Middle frontal gyrus (tissue), 1 donor: Measurements from ENCODE around the gene LRRC17.
"Not testable (repeated sequence)": the region's sequence is repeated elsewhere in the genome, so short reads cannot be mapped to it uniquely, and the experiment has no call there.

ENCODE experiments used
- DNase-seq: peaks from one replicate; pipeline ENCODE4 v3.0.0-alpha.2; 2015; ENCODE audit warnings: low spot score; ENCODE audit errors: extremely low spot score

LRRC17 gene

DNA sequence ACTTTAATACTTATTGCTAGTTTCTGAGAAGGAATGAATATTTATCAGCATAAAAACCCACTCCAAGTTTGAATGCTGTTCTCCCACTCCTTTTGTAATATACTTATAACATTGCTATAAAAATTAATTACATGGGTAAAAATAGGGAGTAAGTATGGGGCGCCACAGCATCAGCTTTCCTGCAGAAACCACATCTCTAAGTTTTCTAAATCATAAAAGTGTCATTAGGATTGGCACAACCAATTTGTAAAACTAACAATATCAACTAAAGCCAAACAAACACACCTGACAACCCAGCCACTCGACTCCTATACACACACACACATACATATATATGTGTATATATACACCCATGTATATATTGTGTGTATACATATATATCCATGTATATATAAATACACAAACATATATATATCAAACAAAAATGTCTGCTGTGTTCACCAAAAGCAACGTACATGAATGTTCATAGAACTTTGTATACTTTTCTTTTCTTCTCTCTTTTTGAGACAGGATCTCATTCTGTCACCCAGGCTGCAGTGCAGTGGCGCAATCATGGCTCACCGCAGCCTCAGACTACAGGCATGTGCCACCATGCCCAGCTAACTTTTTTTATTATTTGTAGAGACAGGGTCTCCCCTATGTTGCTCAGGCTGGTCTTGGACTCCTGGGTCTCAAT lies 14.8 kb upstream of the LRRC17 start:
- DNase-seq = no peak

DNA sequence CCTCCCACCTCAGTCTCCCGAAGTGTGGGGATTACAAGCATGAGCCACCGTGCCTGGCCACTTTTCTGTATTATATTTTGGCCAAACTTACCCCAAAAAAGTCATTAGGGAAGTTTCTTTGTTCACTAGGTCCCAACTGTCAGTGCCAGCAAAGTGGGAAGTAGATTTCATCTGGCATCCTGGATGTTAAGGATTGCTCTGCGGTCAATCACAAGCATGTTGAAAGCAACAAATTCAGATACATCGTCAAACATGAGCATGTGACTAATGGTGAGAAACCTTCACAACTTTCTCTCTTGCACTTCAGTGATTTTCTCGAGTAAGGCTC lies 14.3 kb upstream of the LRRC17 start:
- no peak for DNase-seq

DNA sequence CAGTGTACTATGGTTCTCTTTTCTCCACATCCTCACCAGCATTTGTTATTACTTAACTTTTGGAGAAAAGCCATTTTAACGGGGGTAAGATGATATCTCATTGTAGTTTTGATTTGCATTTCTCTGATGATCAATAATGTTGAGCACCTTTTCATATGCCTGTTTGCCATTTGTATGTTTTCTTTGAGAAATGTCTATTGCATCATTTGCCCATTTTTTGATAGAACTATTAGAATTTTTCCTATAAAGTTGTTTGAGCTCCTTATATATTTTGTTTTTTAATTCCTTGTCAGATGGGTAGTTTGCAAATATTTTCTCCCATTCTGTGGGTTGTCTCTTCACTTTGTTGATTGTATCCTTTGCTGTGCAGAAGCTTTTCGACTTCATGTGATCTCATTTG lies 10.7 kb upstream of the LRRC17 start:
- DNase-seq = not testable (repeated sequence)

DNA sequence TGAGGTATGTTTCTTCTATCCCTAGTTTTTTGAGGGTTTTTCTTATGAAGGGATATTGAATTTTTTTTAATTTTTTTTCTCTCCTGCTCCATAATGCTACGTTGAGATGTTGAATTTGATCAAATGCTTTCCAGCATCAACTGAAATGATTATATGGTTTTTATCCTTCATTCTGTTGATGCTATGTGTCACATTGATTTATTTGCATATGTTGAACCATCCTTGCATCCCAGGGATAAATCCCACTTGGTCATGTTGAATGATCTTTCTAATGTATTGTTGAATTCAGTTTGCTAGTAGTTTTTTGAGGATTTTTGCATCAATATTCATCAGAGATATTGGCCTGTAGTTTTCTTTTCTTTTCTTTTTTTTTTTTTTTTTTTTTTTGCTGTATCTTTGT lies 9.2 kb upstream of the LRRC17 start:
- DNase-seq = not testable (repeated sequence)

DNA sequence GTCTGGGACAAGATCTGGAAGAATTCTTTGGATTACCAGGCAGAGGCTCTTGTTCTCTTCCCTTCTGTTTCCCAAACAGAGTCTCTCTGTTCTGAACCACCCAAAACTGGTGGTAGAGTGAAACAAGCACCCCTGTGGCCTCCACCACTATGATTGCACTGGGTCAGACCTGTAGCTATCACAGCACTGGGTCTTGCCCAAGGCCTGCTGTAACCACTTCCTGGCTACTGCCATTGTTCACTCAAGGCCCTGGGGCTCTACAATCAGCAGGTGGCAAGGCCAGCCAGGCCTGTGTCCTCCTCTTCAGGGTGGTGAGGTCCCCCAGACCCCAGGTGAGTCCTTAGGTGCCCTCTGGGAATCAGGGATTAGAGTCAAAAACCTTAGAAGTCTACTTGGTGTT lies 4.1 kb upstream of the LRRC17 start:
- DNase-seq = no peak

DNA sequence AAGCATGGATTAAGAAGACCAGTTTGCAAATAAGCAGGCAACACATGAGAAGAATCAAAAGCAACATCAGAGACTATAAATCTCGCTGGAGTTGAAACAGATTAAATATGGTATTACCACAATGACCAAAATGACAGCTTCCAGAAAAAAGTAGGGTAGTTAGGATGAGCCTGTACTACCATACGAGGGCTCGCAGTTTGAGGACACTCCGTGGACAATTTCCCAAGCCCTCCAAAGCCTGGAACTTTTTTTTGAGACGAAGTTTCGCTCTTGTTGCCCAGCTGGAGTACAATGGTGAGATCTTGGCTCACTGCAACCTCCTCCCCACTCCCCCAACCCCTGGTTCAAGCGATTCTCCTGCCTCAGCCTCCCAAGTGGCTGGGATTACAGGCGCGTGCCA lies 1.0 kb downstream of the LRRC17 start:
- no peak for DNase-seq

DNA sequence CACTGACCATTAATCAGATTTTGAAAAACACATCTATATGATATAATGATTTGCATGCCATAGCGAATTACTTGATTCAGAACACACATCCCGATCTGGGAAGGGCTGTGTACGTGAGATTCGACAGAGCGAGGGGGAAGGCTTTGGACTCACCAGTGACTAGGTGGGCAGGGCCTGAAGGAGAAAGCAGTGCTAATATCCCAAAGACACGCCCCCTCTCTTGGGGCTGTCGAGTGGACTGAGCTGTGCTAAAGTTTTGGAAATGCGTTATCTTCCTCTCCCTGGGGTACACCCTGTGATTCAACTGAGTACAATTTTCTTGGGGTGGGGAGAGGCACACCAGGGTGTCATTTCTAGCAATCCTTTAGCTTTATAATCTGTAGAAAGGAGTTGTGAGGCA lies 1.8 kb downstream of the LRRC17 start:
- no peak for DNase-seq

DNA sequence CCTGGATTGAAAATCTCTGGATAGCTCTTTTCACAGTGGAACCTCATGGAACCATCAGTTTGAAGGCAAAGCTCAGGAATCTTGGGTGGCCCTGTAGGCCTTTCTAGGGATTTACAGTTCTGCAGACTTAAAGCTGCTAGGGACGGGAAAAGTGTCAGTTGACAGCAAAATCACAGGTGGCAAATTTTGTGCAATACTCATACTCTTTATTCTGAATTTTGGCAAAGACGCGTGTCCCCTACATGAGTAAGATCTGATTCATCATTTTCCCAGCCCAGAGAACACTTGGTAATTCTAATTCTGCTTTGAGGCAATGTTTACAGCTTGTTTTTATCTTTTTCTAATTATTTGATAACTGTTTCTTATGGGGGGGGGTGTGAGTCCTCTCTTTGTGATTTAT lies 3.6 kb downstream of the LRRC17 start:
- DNase-seq = no peak

DNA sequence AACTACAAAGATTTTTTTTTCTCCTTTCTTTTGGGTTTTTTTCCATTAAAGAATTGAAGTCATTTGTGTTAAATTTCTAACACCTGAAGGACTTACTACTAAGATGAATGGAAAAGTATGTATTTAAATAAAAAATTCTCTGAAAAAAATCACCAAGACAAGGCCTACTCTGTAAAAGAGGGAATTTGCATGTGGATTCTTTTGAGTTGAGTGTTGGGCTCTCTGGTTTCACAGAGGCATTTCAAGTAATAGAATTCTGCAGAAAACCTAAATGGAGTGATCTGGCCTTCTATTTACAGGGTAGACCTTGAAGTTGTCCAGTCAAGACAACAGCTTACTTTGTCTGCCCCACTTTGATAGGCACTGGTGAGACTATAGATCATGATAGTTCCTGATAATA lies 4.1 kb downstream of the LRRC17 start:
- DNase-seq = no peak

DNA sequence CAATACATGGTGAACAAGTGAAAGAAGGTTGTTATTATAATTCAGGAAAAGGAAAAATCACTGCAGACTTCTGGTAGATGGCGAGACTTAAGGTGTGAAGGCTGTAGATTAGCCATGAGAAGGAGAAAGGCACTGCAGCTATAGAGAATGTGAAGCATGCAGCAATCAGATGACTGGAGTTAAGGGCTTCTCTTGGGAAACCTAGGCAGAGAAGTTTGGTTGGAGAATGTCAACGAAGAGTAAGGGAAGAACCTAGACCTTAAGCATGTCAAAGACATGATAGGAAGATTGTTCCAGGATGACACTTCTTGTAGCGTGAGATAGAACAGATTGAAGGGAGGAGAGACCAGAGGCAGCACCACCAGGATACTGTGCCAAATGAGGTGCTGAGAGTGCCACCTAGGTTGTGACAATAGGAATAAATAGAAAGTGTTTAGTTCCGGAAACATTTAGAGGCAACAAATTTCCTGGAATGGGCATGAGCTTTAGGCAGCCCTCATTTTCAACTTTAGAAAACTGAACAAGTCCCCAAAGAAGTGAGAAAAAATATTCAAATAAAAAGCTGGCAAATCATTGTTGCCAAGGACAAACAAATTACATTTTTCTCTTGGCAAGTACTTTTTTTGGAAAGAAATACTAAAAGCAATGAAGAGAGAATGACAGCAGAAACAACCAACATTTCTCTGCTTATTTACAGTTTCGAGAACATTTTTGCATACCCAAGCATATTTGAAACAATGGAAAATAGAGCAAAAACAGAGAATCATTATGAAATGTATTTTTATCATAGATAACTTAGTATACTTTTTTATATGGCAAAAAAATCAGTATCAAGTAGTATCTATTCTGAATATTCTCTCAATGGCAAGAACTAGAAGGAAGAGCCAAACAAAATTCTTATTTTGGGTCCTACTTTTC lies 4.9 kb downstream of the LRRC17 start:
- no peak for DNase-seq

DNA sequence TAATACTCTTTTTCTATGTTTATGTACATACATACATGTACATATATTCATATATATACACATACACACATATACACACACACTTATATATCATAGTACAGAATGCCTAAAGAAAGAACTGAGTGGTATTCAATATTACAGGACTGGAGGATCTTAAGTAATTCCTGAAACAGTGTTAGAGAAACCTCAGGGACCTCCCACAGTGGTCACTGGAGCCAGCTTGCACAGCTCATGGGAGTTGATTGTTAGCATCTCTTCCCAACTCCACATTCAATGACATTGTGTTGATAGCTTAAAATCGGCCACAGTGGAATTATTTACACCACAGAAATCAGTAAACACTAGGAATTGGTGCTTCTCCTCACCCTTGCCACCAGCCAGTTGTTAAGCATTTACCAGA lies 6.0 kb downstream of the LRRC17 start:
- DNase-seq = no peak

DNA sequence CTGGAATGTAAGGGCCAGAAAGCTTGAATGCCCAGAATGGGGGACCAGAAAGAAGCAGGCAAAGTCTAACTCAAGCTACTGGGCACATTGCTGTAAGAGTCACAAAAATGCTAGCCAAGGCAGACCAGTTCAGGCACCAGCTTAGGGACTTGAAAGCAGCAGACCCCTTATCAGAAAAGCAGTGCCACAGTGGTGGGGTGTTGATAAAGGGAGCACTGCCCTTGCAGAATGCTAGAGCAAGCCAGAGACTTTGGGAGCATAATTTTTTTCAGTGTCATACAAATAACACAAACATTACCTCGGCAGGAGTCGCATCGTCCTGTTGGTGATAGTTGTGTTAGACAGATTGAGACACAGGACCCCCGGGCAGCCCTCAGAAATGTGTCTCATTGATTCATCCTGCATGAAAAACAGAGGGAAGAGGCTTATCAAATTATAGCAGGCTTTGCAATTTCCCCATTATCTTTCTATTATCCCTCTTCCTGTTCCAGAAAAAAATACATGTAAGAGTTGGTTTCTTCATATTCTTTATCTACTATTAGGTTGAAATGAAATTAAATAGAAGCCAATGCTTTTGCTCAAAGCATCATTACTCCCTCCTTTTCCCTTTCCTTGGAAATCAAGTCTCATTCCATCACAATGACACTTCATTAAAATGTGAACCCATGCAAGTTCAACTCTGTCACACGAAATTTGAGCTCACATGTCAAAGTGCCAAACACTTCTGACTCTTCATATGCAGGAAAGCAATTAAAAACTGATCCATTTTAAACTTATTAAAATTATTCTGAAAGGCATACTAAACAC lies 13.4 kb downstream of the LRRC17 start:
- no peak for DNase-seq

DNA sequence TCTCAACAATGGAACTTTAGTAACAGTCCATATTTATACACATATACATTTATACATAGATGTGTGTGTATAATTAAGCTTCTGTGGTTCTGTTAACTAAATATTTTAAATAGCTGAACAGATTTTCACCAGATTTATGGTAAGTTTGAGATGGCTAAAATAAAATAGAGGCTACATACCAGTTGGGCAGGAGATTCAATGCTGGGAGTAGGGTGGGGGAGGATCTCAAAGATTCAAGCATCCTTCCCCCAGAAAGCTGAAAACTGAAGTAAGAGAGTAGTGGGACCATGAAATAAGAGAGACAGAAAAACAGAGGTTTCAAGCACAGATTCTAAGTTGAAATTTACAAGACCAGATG lies 14.0 kb downstream of the LRRC17 start:
- no peak for DNase-seq

DNA sequence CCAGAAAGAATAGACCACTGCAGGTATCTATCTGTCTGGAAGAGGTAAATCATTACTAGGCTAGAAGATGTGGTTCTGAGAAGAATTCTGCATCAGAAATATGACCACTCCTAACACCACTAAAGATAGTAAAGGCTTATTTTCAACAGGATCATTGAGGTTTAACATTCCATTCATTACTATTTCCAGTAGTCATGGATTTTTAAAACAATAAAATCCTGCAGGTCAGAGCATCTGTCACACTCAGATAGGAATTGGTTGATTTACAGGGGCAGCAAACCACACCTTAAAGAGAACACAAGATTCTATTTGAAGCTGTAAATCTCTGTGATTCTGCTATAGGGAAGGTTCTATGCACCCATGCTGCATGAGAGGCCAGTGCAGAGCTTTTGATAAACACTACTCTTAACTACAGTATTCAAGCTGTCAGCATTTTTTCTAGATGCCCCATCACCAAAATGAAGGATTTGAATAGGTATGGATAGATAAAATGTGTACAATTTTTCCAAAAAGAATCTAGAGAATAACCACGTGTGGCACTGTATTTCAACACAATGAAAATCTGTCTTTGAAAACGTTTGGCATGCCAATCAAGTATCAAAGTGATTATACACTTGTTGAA lies 14.6 kb downstream of the LRRC17 start:
- no peak for DNase-seq

DNA sequence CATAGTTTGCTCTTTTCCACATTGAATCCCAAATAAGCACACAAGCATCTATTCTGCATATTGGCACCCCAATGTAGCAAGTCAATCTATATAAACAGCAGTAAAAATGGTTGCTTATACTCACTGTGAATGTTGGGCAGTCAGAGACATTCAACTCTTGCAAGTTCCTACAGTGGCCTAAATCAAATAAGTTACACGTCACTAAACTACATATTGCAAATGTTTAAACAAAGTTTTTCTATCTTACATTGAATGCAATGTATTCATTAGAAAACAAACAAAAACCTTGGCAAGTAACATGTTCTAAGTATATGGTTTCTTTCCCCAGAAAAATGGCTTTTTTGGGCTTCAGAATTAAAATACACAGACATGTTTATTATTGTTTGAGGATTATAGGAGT lies 19.0 kb downstream of the LRRC17 start:
- DNase-seq = no peak

DNA sequence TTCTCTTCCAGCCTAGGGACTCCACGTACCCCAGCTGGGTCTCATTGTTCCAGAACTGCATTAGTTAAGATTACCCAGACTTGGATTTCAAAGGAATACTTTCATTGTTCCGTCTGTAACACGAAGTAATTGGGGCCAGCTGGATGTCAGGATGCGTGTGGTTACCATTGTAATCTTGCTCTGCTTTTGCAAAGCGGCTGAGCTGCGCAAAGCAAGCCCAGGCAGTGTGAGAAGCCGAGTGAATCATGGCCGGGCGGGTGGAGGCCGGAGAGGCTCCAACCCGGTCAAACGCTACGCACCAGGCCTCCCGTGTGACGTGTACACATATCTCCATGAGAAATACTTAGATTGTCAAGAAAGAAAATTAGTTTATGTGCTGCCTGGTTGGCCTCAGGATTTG lies 21.0 kb downstream of the LRRC17 start:
- no peak for DNase-seq

DNA sequence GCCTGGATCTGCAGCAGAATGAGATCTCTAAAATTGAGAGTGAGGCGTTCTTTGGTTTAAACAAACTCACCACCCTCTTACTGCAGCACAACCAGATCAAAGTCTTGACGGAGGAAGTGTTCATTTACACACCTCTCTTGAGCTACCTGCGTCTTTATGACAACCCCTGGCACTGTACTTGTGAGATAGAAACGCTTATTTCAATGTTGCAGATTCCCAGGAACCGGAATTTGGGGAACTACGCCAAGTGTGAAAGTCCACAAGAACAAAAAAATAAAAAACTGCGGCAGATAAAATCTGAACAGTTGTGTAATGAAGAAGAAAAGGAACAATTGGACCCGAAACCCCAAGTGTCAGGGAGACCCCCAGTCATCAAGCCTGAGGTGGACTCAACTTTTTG lies 21.4 kb downstream of the LRRC17 start:
- no peak for DNase-seq

DNA sequence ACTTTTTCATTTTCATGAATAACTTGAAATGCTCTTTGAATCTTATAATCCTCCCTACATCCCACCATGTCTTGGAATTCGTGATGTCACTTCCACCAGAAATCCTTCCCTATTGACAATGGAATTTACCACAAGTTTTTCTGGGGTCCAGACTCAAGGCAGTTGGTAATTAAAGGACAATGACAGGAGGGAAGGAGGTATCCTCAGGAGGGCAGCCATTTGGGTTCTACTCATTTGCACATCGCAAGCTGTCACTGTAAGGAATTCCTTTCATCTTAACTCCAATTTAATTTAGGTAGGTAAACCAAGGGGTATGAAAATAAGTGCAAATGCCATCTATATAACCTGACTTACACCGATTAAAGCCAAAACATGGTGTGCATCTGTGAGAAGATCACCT lies 21.9 kb downstream of the LRRC17 start:
- DNase-seq = no peak

DNA sequence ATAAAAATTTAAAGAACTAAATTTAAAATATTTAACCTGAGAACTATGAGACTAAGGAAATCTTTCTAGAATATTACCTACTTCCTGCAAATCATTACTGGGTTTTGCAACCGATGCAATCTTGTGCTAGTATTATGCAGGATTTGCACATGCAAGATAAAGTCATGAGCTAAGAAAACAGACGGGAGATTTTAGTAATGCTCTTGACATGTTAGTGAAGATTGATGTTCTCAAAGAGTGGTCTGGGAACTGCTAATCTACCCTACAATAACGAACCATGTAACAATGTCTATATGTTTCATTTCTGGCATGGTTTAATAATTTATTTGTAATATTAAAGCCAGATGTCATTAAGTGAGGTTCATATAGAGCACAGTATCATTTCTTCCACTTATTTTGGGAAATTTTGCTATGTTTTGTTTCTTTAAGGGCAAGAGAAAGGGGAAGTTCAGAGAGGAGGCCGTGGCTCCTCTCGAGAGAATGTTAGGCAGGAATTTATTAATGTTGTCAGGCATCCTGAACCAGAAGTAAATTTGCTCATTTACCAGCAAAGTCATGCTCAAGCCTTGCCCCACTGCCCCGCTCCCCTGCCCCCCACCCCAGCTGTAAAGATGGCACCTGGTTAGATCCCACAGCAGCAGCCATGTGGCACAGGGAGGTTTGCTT lies 22.8 kb downstream of the LRRC17 start:
- no peak for DNase-seq

DNA sequence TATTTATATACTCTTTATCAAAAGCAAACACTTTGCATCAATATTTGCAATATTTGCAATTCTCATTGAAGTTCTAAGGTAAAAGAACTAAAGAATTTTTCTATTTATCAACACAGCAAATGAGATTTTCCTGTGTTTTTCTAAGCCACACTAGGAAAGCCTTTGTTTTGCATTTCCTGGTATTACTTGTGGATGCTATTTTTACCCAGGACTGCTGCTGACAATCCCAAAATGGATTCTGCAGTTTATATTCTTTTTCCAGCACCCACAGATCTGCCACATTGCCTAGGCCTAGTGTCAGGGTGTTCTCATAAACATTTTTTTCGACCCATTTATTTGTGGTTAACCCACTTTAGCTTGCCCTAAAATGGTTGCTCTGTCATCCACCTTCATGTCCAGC lies 25.9 kb downstream of the LRRC17 start:
- no peak for DNase-seq

DNA sequence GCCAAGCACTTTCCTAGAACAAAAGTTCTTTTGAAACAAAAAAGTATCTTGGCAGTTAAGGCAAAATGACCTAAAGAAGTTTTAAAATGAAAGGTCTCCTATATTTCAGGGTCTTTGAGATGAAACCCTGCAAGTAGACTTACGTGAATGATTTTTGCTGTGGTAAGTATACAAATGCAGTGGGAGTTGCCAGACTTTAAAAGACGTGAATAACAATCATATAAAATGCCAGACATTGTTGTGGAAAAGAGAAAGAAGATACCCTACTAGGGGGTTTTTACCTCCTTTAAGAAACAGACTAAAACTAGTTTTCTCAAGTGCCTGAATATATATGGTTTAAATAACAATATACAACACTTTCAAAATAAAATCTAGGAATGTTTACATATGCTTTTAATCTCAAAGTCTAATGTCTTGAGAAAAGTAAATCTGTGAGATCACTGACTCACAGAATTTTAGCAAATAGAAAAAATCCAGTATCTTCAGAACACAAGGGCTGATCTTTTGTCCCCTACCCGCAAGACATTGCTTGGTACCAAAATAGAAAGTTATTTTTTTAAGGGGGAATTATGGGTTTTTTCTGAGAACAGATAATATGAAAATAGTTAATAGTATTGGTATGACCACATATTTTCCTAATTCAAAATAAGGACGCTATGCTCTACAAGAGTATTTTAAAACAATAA lies 29.5 kb downstream of the LRRC17 start:
- no peak for DNase-seq
